Cardiac muscle cell (in vitro differentiated cells and primary cell): ENCODE data around the gene MMP23B. TPM values are rescaled to one million over a fixed set of nuclear protein-coding genes. Genes with fewer than 3 reads are reported as not detected.

ENCODE experiments used
- DNase-seq, 2 donors: peaks; one replicate each; pipeline versions ENCODE4 v3.0.0 to v3.0.0-alpha.2; 2010 to 2017; ENCODE audit warnings: low read depth in 1 of 2, low spot score in 1 of 2
- H3K27ac ChIP-seq: fragments of 200-600 bp; sonication (generic); 2 replicates; pipeline ENCODE4 v1.5.1; 2016
- H3K27me3 ChIP-seq: fragments of 200-600 bp; sonication (generic); 2 replicates; pipeline ENCODE4 v1.6.0; 2016; ENCODE audit warnings: control low read depth
- H3K36me3 ChIP-seq: fragments of 200-600 bp; sonication (generic); 2 replicates; pipeline ENCODE4 v1.5.1; 2016; ENCODE audit warnings: control low read depth
- H3K4me1 ChIP-seq: fragments of 200-600 bp; sonication (generic); 2 replicates; pipeline ENCODE4 v1.8.1; 2017; ENCODE audit warnings: low read depth, mild to moderate bottlenecking, mixed run types
- H3K4me3 ChIP-seq: fragments of 200-600 bp; sonication (generic); 2 replicates; pipeline ENCODE4 v1.5.1; 2016; ENCODE audit warnings: mild to moderate bottlenecking
- H3K9me3 ChIP-seq: fragments of 200-600 bp; sonication (generic); 2 replicates; pipeline ENCODE4 v1.5.1; 2017; ENCODE audit warnings: low read depth, mild to moderate bottlenecking, control low read depth
- polyA plus RNA-seq: library from polyadenylated mRNA; unstranded; fragments of >200 nt; fragmentation: Nextera tagmentation; extraction: Ambion mirVana; gene quantifications from 2 replicates; pipeline ENCODE4 v1.2.1, GENCODE V29; 2016
- total RNA-seq: library from RNA; depleted of rRNA; stranded (reverse); fragments of >200 nt; gene quantifications from 2 replicates; pipeline ENCODE4 v1.2.3, GENCODE V29; 2016
- TF ChIP-seq, protein P1 (sequence below): IDR thresholded peaks from 2 replicates; pipeline ENCODE4 v1.5.1; 2012; ENCODE audit warnings: low read depth, mild to moderate bottlenecking, low read length

MMP23B gene
- total RNA-seq (23.6 and 30.0 TPM in 2 replicates), polyA plus RNA-seq (11.3 and 14.1 TPM in 2 replicates)

DNA sequence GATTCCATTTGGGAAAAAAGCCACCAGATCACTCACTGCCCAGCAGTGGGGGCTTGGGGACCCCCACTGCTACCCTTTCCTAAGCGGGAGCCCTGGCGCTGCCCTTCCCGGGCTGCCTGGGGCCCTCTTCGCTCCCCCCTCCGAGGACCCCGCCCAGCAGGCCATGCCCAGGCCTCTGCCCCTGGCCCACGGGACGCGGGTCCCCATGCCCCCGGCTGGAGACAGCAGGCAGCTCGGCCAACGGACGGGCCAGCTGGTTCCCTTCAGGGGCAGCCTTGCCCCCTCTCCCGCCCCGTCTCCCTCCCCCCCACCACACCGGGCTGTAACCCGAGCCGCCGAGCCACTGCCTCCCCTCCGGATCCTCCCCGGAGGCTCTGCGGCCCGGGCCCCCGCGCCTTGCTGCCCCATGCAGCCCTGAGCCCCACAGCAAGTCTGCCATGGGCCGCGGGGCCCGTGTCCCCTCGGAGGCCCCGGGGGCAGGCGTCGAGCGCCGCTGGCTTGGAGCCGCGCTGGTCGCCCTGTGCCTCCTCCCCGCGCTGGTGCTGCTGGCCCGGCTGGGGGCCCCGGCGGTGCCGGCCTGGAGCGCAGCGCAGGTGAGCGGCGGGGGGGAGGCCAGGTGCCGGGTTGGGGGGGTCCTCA is at the start of gene MMP23B:
TSS of gene MMP23B (plus strand) at position 392 of the 639 bp plus-strand sequence. CDS start at position 438, 46 bp downstream.
- H3K9me3 ChIP-seq, result no peaks in the 10 kb centered on the region
- H3K4me3 ChIP-seq, result peak within 1 kb of the TSS; percentile 13
- DNase-seq, result peak; percentile 46 to 67
- TF ChIP-seq, protein P1, sequence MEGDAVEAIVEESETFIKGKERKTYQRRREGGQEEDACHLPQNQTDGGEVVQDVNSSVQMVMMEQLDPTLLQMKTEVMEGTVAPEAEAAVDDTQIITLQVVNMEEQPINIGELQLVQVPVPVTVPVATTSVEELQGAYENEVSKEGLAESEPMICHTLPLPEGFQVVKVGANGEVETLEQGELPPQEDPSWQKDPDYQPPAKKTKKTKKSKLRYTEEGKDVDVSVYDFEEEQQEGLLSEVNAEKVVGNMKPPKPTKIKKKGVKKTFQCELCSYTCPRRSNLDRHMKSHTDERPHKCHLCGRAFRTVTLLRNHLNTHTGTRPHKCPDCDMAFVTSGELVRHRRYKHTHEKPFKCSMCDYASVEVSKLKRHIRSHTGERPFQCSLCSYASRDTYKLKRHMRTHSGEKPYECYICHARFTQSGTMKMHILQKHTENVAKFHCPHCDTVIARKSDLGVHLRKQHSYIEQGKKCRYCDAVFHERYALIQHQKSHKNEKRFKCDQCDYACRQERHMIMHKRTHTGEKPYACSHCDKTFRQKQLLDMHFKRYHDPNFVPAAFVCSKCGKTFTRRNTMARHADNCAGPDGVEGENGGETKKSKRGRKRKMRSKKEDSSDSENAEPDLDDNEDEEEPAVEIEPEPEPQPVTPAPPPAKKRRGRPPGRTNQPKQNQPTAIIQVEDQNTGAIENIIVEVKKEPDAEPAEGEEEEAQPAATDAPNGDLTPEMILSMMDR, result no peak
- H3K27me3 ChIP-seq, result peaks cover 35% of the 10 kb centered on the region
- no peak within 1 kb of the TSS for H3K27ac ChIP-seq
- peaks cover 5% of the 10 kb centered on the region for H3K4me1 ChIP-seq
- peaks cover 8% of the 10 kb centered on the region for H3K36me3 ChIP-seq

GRCh38 chr1:1582585-1583346 is 49.2 kb upstream of the MMP23B start:
- TF ChIP-seq, protein P1, result no peak
- no peaks in the 10 kb centered on the region for H3K9me3 ChIP-seq
- no peaks in the 10 kb centered on the region for H3K36me3 ChIP-seq
- H3K4me1 ChIP-seq, result no peaks in the 10 kb centered on the region
- no peak overlapping the region for H3K4me3 ChIP-seq
- H3K27ac ChIP-seq, result no peak overlapping the region
- peaks cover 63% of the 10 kb centered on the region for H3K27me3 ChIP-seq
- no peak for DNase-seq

GRCh38 chr1:1583347-1584010 is 48.5 kb upstream of the MMP23B start:
- H3K9me3 ChIP-seq, result no peaks in the 10 kb centered on the region
- DNase-seq, result no peak
- TF ChIP-seq, protein P1, result no peak
- peaks cover 58% of the 10 kb centered on the region for H3K27me3 ChIP-seq
- no peak overlapping the region for H3K27ac ChIP-seq
- no peak overlapping the region for H3K4me3 ChIP-seq
- H3K36me3 ChIP-seq, result no peaks in the 10 kb centered on the region
- H3K4me1 ChIP-seq, result no peaks in the 10 kb centered on the region

DNA sequence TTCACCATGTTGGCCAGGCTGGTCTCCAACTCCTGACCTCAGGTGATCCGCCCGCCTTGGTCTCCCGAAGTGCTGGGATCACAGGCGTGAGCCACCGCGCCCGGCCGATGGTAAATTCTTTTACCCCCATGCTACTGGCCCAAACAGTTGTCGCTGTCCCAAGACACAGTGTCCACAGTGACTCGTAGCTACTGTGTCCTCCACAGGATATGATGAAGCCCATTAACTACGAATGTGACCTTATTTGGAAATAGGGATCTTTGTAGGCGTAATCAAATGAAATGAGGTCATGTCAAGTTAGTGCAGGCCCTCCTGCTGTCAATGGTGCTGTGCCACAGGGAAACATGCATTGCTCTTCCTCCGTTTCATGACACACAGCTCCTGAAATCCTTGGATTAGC is 40.5 kb upstream of the MMP23B start:
- Histone ChIP-seq H3K27me3 (no peaks in the 10 kb centered on the region), H3K27ac (no peak overlapping the region), H3K9me3 (no peaks in the 10 kb centered on the region), H3K4me3 (no peak overlapping the region), H3K4me1 (no peaks in the 10 kb centered on the region), H3K36me3 (no peaks in the 10 kb centered on the region)
- TF ChIP-seq, protein P1, result no peak
- DNase-seq, result no peak

- DNase-seq, result no peak
- no peak overlapping the region for H3K4me3 ChIP-seq
- H3K27me3 ChIP-seq, result peaks cover 7% of the 10 kb centered on the region
These were observed 38.0 kb upstream of the MMP23B start for GRCh38 chr1:1593834-1594601.

More at GRCh38 chr1:1593834-1594601, 38.0 kb upstream of the MMP23B start:
- no peaks in the 10 kb centered on the region for H3K36me3 ChIP-seq
- H3K27ac ChIP-seq, result no peak overlapping the region
- H3K4me1 ChIP-seq, result peaks cover 12% of the 10 kb centered on the region
- no peaks in the 10 kb centered on the region for H3K9me3 ChIP-seq
- TF ChIP-seq, protein P1, result no peak
